HUDEP-2 (cell line): ENCODE measurements around the gene MTM1.

Experiments used
- DNase-seq, 76 experiments: peaks; one replicate each; lab custom pipeline; 2025; ENCODE audit not compliant: unreplicated experiment in 76 of 76; lab: John Stamatoyannopoulos, UW

MTM1 gene

DNA sequence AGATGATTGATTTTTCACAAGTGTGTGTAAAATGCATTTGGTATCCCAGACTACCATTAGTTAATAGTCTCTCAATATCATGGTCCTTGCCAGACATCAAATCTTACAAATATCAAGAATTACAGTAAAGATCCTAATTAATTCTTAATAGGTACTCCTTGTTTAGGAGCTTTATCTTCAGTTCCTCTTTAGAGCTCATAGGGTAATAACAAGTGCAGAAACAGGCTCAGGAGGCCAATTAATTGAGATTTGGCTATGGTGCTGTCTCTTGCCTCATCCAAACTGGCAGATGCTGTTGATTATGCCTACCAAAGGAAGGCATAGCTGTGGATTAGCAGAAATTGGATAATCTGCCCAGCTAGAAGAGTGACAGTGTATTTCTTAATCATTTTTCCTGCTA, 131.7 kb downstream of the MTM1 start:
- no peak for DNase-seq

DNA sequence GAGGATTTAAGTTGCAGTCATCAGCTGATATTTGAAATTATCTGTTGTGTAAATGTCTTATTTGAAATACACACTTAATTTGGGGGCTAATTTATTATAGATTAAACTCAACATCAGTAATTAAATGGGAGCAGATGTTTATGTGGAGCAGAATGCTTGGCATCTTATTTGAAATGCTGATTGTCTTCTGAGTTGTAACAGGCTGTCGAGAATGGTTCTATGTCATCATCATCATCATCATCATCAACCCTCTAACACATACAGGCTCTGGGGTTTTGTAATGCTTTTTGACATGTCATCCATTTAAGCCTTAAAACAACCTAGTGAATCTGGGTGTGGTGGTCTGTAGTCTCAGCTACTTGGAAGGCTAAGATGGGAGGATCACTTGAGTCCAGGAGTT, 133.0 kb downstream of the MTM1 start:
- no peak for DNase-seq

DNA sequence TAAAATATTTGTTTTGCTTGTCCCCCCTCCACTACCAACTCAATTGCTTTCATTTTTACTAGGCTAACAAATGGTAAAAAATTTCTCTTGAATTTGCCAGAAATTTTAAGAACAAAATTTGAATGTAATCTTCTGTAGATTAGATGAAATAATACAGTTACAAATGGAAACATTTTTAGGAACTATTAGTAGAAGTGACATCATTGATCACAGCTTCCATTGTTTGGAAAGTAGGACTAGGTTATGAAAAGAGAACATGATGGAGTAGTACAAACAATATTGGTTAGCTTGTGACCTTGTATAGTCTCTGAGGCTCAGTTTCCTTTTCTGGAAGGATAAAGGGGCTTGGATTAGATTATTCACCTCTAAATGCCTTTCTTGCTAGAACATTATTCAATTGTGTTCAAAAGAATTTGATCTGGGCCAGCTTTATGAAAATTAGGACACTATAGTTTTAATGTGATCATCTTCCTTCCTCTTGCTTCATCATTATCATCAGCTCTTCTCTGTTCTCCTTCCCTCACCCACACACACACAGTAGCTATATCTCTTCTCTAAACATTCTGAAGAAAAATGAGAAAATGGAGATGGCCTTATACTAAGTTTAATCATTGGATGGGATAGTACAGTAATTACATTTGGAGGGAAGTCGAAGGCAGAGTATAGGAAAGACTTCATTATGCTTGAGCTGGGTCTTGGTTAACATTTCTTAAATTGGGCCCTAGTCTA, 134.7 kb downstream of the MTM1 start:
- DNase-seq = no peak

DNA sequence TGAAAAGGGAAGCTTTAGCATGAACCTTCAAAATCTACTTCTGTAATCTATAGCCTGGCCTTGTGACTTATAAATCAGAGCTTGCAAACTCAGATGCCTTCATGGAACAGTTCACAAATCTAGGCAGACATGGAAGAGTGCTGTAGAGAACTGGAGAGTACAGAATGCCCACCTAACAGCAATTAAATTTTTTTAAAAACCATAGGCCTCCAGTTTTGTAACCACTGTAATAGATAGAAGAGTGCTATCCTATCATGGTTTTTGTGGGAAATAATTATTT, 135.2 kb downstream of the MTM1 start:
- no peak for DNase-seq

DNA sequence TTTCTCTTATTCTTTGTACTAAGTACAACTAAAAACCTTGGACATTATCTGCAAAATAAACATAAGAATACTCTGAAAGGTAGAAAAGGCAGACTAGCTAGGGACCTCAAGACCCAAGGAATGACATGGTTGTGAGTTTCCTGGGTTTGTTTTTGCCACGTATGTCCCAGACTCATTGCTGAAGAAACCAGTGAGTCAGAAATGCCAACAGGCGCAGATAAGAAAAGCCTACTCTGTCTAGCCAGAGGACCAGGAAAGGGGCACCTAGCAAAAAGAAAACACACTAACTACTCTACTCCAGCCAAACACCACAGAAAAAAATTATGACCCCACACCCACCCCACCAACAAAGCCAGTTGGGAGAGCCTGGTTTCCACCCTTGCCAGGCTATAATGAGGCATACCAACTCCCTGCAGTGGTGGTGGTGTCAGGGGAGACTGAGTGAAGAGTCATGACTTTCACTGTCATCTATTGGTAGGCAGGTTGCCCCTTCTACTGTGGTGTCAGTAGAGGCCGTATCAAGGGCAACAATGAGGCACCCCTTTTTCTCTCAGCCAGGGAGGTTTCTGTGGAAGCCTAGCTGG, 135.7 kb downstream of the MTM1 start:
- DNase-seq = no peak

DNA sequence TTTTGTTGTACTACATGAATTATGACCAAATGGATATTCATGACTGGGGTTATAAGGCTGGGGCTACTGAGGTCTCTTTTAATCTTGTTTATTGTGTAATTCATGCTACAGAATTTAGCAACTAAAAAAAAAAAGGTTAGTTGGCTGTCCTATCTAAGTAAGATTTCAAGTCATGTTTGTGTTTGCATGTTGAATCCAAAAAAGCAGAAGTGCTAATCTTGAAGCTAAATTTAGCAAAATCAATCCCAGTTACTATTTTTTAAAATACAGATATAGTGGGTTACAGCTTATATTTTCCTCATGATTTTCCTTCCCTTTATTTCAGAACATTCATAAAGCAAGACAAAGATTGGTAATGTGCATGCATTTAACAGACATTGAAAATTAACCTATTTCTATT, 144.2 kb downstream of the MTM1 start:
- no peak for DNase-seq

DNA sequence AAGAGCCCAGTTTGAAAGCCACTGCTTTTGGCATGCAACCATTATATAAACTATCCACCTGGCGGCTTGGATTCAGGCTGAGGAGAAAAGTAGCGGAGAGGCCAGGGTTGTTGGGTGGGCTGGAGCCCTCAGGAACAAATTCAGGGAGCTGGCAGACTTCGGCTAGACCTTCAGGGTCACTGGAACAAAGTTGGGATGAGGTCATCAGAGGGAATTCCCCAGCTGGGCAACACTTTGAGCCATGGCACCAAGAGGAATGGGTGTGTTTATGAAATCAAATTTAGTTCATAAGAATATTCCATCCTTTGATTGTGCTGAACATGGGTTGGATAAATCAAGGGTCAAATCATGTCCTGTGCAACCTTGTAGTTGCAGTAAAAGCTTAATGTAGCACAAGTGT, 146.8 kb downstream of the MTM1 start:
- no peak for DNase-seq

DNA sequence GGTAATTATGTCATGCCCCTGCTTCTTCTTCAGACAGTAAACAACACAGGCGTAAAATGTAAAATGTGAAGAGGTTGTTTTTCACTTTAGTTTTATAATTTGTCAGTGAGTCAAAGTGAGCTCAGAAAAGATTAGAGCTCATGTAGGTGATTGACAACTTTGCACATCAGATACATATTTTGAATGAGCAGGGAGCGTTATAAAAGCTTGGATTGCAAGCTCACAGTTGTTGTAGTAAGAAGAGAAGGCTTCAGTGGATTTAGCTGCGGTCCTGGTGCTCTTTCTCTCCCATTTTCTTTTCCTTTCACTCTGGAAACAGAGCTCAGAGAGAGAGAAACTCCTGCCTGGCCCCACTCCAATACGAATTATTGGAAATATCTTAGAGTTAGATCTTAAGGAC, 151.2 kb downstream of the MTM1 start:
- DNase-seq = no peak
